Measurements from ENCODE around the gene TTC9B. TPM values are rescaled to one million over a fixed set of nuclear protein-coding genes. Genes with fewer than 3 reads are reported as not detected.

Gene TTC9B
- total and polyA plus RNA-seq, 2 of the 13 experiments (the other 11 are each of a cell fraction or from before 2014, with no cell fraction given), result not detected

DNA sequence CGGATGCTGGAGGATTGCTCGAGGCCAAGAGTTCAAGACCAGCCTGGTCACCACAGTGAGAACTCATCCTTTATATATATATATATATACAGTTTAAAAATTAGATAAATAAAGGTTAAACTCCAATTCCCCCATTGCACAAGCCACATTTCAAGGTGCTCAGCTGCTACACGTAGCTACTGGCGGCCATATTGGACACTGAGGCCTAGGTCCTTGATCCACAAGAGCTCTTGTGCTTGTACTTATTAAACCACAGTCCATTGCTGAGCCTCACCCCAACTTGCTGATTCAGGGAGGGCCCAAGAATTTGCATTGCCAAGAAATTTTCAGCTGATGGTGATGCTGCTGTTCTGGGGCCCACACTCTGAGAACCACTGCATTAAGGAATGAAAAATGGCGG lies 9.6 kb downstream of the TTC9B start:
- Histone ChIP-seq H3K9me3 (ENCODE audit: low read length) (no peaks in the 10 kb centered on the region), H3K9ac (ENCODE audit: insufficient read depth, low read depth, low read length) (no peak overlapping the region), H3K79me2 (ENCODE audit: insufficient read depth, low read length) (no peaks in the 10 kb centered on the region), H3K27me3 (ENCODE audit: control insufficient read depth in 1 of 2, insufficient read depth in 2 of 2, low read length in 2 of 2) (no peaks in the 10 kb centered on the region), H4K20me1 (ENCODE audit: insufficient read depth, low read length) (no peaks in the 10 kb centered on the region), H3K36me3 (replicated peaks in 1 of 2; ENCODE audit: control insufficient read depth in 1 of 2, insufficient read depth in 2 of 2, low read length in 2 of 2) (peaks cover 0 to 2% of the 10 kb centered on the region in 2 experiments; a peak in 1 of 5 replicates), H3K4me3 (replicated peaks in 1 of 3; ENCODE audit: insufficient read depth in 1 of 3, low read depth in 2 of 3, low read length in 3 of 3) (no peak overlapping the region), H3K27ac (ENCODE audit: extremely low read length, insufficient read depth, low read length) (no peak overlapping the region), H2AFZ (ENCODE audit: low read length) (no peak overlapping the region), H3K4me2 (ENCODE audit: low read depth, low read length) (no peak overlapping the region), H3K4me1 (ENCODE audit: insufficient read depth, low read length) (no peaks in the 10 kb centered on the region)
- FAIRE-seq, result no peak
- CTCF ChIA-PET (ENCODE audit: low intra/inter-chr PET ratio, low total read pairs), result no interaction called here
- ATAC-seq, result no peak
- WGBS (ENCODE audit: low lambda C conversion rate), result 92% methylated on average over 5 of the region's 5 CpGs
- TF ChIP-seq IRF2 (CRISPR knock-in tag; IDR thresholded peaks at IDR 0.05), result no peak
- TF ChIP-seq ZNF333 (CRISPR knock-in tag; IDR thresholded peaks at IDR 0.05; ENCODE audit: borderline replicate concordance), result no peak
- TF ChIP-seq ZNF644 (CRISPR knock-in tag; IDR thresholded peaks at IDR 0.05; ENCODE audit: low read depth), result no peak
- TF ChIP-seq HDAC2 (CRISPR knock-in tag; IDR thresholded peaks at IDR 0.05), result no peak
- TF ChIP-seq MAFK (conservative IDR thresholded peaks at IDR 0.05 in 1 of 2, IDR thresholded peaks at IDR 0.05 in 1 of 2; ENCODE audit: low read length in 2 of 2), result no peak
- no peak for TF ChIP-seq MATR3 (CRISPR knock-in tag; IDR thresholded peaks at IDR 0.05)
- no peak for TF ChIP-seq SOX13 (IDR thresholded peaks at IDR 0.05)
- no peak for TF ChIP-seq SOX13 (CRISPR knock-in tag; conservative IDR thresholded peaks at IDR 0.05 in 1 of 2, IDR thresholded peaks at IDR 0.05 in 1 of 2)
- TF ChIP-seq, protein P1, sequence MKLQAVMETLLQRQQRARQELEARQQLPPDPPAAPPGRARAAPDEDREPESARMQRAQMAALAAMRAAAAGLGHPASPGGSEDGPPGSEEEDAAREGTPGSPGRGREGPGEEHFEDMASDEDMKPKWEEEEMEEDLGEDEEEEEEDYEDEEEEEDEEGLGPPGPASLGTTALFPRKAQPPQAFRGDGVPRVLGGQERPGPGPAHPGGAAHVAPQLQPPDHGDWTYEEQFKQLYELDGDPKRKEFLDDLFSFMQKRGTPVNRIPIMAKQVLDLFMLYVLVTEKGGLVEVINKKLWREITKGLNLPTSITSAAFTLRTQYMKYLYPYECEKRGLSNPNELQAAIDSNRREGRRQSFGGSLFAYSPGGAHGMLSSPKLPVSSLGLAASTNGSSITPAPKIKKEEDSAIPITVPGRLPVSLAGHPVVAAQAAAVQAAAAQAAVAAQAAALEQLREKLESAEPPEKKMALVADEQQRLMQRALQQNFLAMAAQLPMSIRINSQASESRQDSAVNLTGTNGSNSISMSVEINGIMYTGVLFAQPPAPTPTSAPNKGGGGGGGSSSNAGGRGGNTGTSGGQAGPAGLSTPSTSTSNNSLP (IDR thresholded peaks at IDR 0.05; ENCODE audit: low read depth, low read length), result no peak
- no peak for DNase-seq (ENCODE audit: low spot score)
- POLR2A ChIA-PET, result no interaction called here
- no TSS peak for BruUV-seq (replicated peaks)
- intact Hi-C loops (cut with micrococcal nuclease; ENCODE audit: unreplicated experiment), result no loop called here
- in situ Hi-C loops (cut with HindIII; ENCODE audit: extremely low pct_ligation_motif_present, low pct_unique_long_range_greater_than_20kb), result no loop called here
